ENCODE results near the gene OGN. TPM values are rescaled to one million over a fixed set of nuclear protein-coding genes. Genes with fewer than 3 reads are reported as not detected.

The OGN gene
- total RNA-seq, 1 donor from 2014 or later = not detected

GRCh38 chr9:92345582-92345981, 58.8 kb downstream of the OGN start:
- no peak for DNase-seq (ENCODE audit: low read depth)

DNA sequence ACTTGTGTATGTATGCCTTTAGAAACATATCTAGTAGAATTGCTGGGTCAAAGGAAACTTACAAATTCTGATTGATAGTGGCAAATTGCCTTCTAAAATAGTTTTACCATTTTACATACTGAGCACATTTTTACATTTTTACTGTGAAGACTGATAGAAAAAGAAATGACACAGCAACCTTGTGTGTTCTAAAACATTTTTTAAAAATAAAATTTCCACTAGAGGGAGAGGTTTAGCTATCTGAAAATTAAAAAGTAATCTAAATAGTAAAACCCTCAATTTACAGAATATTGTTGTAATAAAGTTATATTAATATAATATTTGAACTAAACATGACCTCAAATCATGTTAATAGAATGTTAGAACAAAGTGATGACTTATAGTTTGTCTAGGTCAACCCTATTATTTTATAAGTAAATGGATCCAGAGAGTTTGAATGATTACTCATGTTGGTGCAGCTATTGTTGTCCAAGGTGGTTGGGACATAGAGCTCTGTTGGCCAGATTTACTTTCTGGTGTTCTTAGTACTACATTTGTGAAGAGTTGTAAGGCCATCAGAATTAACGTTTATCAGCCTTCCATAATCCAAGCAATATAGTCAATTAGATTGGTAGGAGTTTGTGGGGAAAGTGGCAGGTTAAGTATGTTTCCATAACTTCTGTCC, 61.4 kb downstream of the OGN start:
- DNase-seq (ENCODE audit: low read depth) = no peak

- no peak for DNase-seq (ENCODE audit: low read depth)
Measured at GRCh38 chr9:92341578-92341977, 62.8 kb downstream of the OGN start.

DNA sequence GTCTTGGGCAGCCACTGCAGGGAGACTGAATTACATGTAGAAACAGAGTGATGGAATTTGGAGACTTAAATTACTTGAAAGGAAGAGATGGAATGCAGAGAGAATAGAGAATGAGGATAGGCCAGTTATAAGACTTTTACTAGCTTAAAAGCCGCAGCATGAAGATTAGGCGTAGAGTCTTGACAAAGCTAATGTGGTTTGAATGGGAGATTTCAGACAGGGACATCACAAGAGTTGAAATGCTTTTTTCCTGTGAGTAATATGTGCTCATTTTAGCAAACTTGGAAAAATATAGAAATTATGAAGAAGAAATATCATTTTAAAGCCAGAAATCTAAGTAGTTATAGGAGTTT, 71.1 kb downstream of the OGN start:
- no peak for DNase-seq (ENCODE audit: low read depth)

Other genes starting within 250 kb of the OGN start
- 239 and 356 TPM in 2 replicates for gene IARS1, start 110.9 kb downstream of the OGN start, total RNA-seq
- 14.8 and 33.9 TPM in 2 replicates for gene NOL8, start 79.2 kb downstream of the OGN start, total RNA-seq
- gene CENPP, start 78.6 kb downstream of the OGN start, total RNA-seq = 1.2 and 3.1 TPM in 2 replicates
- gene OMD, start 19.9 kb upstream of the OGN start, total RNA-seq = not detected in 2 replicates
- not detected in 2 replicates for gene ASPN, start 77.9 kb upstream of the OGN start, total RNA-seq
- 0.20 TPM in 1 of 2 replicates, not detected in the other for gene ECM2, start 131.4 kb upstream of the OGN start, total RNA-seq